Transverse colon (tissue), 4 donors: Measurements from ENCODE around the gene CNTNAP2. TPM values are rescaled to one million over a fixed set of nuclear protein-coding genes. Genes with fewer than 3 reads are reported as not detected.

Source experiments
- DNase-seq: peaks from one replicate; pipeline ENCODE4 v3.0.0-alpha.2; 2019
- H3K27ac ChIP-seq, 4 donors: fragments of 200-600 bp; sonication (generic); 2 replicates each; pipeline ENCODE4 v1.5.1; 2016 to 2018; ENCODE audit warnings: inconsistent platforms in 4 of 4
- H3K27me3 ChIP-seq: fragments of 200-600 bp; sonication (generic); 2 replicates; pipeline ENCODE4 v1.5.1; 2017; ENCODE audit warnings: inconsistent platforms
- H3K36me3 ChIP-seq, 4 donors: fragments of 200-600 bp; sonication (generic); 2 replicates each; pipeline ENCODE4 v1.5.1; 2017 to 2019; ENCODE audit warnings: inconsistent platforms in 4 of 4
- H3K4me1 ChIP-seq, 4 donors: fragments of 200-600 bp; sonication (generic); 2 replicates each; pipeline ENCODE4 v1.5.1; 2017 to 2020; ENCODE audit warnings: inconsistent platforms in 4 of 4
- H3K4me3 ChIP-seq, 4 donors: fragments of 200-600 bp; sonication (generic); 1 replicate in 1 of 4; 2 replicates in 3 of 4; pipeline versions ENCODE4 v1.5.1 to v1.6.1; 2017 to 2019; ENCODE audit warnings: inconsistent platforms in 4 of 4
- H3K9me3 ChIP-seq, 2 donors: fragments of 200-600 bp; sonication (generic); 2 replicates each; pipeline ENCODE4 v1.5.1; 2017 to 2019; ENCODE audit warnings: inconsistent platforms in 2 of 2
- EP300 ChIP-seq: sonication (generic); formaldehyde crosslinking; IDR thresholded peaks from one replicate; pipeline ENCODE4 v1.6.1; 2017; ENCODE audit warnings: antibody characterized with exemption, low read depth
- POLR2A ChIP-seq: fragments of 450-650 bp; IDR thresholded peaks from one replicate; pipeline ENCODE4 v1.6.1; 2016; ENCODE audit warnings: antibody characterized with exemption, mild to moderate bottlenecking, moderate library complexity
- POLR2AphosphoS5 ChIP-seq, 3 donors: sonication (generic); formaldehyde crosslinking; IDR thresholded peaks; one replicate each; pipeline ENCODE4 v1.6.1; 2016; ENCODE audit warnings: antibody characterized with exemption in 3 of 3
- WGBS, 2 donors: methylation state at CpG; one replicate each; pipeline ENCODE4 v1.1.5; 2018; ENCODE audit warnings: low coverage in 1 of 2; 5-methylcytosine and 5-hydroxymethylcytosine counted together
- in situ Hi-C, 4 donors: fragments of 200-750 bp; cut with MboI; loops; one replicate each; pipeline versions ENCODE4 v1.15.0 to v1.15.1; 2017; ENCODE audit warnings: low sequenced_read_pairs in 3 of 4, low pct_ligation_motif_present in 1 of 4, low pct_unique_long_range_greater_than_20kb in 1 of 4
- intact Hi-C: fragments of 100-400 bp; cut with DNase I; formaldehyde crosslinking; loops from one replicate; pipeline ENCODE4 v1.15.1; 2023; ENCODE audit warnings: low total_unique reads
- total RNA-seq, 4 donors: library from RNA; depleted of rRNA; stranded (reverse); fragments of >200 nt; gene quantifications; one replicate each; pipeline ENCODE4 v1.1.0, GENCODE V29; 2016
- TF ChIP-seq, protein P1 (sequence below), 5 experiments: fragments of 200-600 bp in 3 of 5; fragments of 450-650 bp in 2 of 5; sonication (generic) in 3 of 5; IDR thresholded peaks; 1 replicate in 2 of 5; 2 replicates in 3 of 5; pipeline ENCODE4 v1.5.1; 2016 to 2017; ENCODE audit warnings: antibody characterized with exemption in 5 of 5, inconsistent platforms in 3 of 5, mild to moderate bottlenecking in 2 of 5, moderate library complexity in 1 of 5

CNTNAP2 gene
- total RNA-seq, 4 donors from 2014 or later = 0.60 to 2.9 (median 2.4) TPM

DNA sequence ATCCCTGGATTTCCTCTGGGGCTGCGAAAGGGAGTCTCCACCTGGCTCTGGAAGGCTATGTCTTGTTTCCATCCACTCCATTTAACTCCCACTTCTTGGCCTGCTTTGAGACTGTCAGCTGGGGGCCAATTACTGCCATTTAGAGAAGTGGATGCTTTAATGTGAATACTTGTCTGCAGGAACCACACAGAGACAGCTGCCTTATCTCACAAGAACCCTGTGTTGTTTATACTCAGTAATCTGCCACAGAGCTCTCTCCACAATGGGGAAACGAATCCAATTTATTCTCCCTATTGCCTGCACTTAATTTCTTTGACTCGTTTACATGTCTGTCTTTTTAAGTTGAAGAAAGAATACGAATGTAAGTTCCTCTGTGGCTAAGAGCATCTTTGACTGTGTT lies 1687.0 kb downstream of the CNTNAP2 start:
- WGBS, 2 donors = 23 to 32% methylated on average over 4 of the region's 4 CpGs
- no peak for DNase-seq
- intact Hi-C loops = no loop called here
- Histone ChIP-seq H3K36me3 (no peaks in the 10 kb centered on the region), H3K27me3 (no peaks in the 10 kb centered on the region), H3K27ac (no peak overlapping the region), H3K9me3 (no peaks in the 10 kb centered on the region), H3K4me3 (no peak overlapping the region), H3K4me1 (no peaks in the 10 kb centered on the region)
- in situ Hi-C loops = no loop called here
- TF ChIP-seq POLR2A (no peak), POLR2AphosphoS5 (IDR thresholded peaks at IDR 0.05) (no peak), EP300 (no peak)
- TF ChIP-seq, protein P1, sequence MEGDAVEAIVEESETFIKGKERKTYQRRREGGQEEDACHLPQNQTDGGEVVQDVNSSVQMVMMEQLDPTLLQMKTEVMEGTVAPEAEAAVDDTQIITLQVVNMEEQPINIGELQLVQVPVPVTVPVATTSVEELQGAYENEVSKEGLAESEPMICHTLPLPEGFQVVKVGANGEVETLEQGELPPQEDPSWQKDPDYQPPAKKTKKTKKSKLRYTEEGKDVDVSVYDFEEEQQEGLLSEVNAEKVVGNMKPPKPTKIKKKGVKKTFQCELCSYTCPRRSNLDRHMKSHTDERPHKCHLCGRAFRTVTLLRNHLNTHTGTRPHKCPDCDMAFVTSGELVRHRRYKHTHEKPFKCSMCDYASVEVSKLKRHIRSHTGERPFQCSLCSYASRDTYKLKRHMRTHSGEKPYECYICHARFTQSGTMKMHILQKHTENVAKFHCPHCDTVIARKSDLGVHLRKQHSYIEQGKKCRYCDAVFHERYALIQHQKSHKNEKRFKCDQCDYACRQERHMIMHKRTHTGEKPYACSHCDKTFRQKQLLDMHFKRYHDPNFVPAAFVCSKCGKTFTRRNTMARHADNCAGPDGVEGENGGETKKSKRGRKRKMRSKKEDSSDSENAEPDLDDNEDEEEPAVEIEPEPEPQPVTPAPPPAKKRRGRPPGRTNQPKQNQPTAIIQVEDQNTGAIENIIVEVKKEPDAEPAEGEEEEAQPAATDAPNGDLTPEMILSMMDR (IDR thresholded peaks at IDR 0.05) = no peak

DNA sequence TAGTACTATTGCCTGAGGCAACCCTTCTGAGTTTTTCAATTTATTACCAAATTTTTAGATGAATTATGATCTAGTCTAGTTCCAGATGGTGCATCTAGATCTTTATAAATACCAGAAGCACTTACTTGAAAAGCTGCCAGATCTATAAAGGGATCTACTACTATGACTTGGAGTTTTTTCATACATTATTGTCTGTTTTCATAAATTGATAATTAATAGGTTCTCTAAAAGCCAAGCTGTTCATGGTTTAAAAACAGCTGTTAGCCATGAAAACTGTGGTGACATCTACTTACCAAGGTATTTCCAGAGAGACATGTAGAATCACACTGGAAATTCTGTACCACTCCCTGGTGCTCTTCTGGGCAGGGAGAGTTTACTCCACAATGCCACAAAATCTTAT lies 1687.4 kb downstream of the CNTNAP2 start:
- no peaks in the 10 kb centered on the region for H3K9me3 ChIP-seq
- in situ Hi-C loops = no loop called here
- H3K4me3 ChIP-seq = no peak overlapping the region
- no peaks in the 10 kb centered on the region for H3K4me1 ChIP-seq
- TF ChIP-seq POLR2A = no peak
- no peak for TF ChIP-seq POLR2AphosphoS5 (IDR thresholded peaks at IDR 0.05)
- TF ChIP-seq EP300 = no peak
- TF ChIP-seq, protein P1 (IDR thresholded peaks at IDR 0.05) = no peak
- H3K27ac ChIP-seq = no peak overlapping the region
- no peak for DNase-seq
- intact Hi-C loops = no loop called here
- no peaks in the 10 kb centered on the region for H3K27me3 ChIP-seq
- H3K36me3 ChIP-seq = no peaks in the 10 kb centered on the region

DNA sequence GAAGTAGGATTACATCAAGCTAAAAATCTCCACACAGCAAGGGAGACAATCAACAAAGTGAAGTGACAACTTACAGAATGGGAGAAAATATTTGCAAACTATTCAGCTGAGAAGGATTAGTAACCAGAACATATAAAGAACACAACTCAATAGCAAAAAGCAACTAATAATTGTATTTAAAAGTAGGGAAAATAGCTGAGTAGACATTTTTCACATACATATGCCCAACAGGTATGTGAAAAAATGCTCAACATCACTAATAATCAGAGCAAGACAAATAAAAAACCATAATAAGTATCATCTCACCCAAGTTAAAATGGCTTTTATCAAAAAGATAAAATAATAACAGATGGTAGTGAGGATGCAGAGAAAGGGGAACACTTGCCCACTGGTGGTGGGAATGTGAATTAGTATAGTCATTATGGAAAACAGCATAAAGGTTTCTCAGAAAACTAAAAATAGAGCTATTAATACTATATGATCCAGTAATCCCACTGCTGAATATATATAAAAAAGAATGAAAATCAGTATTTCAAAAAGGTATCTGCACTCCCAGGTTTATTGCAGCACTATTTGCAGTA lies 1689.5 kb downstream of the CNTNAP2 start:
- no peaks in the 10 kb centered on the region for H3K4me1 ChIP-seq
- in situ Hi-C loops (no loop called here), intact Hi-C loops (no loop called here)
- H3K27me3 ChIP-seq = no peaks in the 10 kb centered on the region
- no peaks in the 10 kb centered on the region for H3K36me3 ChIP-seq
- TF ChIP-seq POLR2AphosphoS5 (IDR thresholded peaks at IDR 0.05) (no peak), EP300 (no peak), POLR2A (no peak)
- TF ChIP-seq, protein P1 (IDR thresholded peaks at IDR 0.05) = no peak
- H3K4me3 ChIP-seq = no peak overlapping the region
- no peaks in the 10 kb centered on the region for H3K9me3 ChIP-seq
- no peak overlapping the region for H3K27ac ChIP-seq
- DNase-seq = no peak

DNA sequence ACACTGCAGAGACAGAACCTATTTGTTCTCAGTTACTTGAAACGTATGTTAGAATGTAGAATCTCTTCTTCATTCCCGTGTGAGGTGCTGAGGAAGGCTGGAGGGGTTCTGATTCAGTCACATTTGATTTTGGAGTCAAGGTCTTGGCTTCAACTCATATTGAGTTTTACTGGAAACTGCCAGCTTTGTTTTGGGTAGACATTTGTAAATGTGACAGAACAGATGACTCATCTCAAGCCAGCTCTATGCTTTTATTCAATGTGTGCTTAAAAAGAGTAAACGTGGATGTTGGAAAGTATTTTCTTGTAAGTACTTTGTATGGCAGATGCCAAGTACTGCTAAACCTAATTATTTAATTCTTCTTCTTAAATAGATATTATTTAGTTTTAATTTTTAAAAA lies 1693.2 kb downstream of the CNTNAP2 start:
- in situ Hi-C loops = no loop called here
- intact Hi-C loops = no loop called here
- no peaks in the 10 kb centered on the region for H3K27me3 ChIP-seq
- no peaks in the 10 kb centered on the region for H3K36me3 ChIP-seq
- DNase-seq = no peak
- TF ChIP-seq, protein P1 (IDR thresholded peaks at IDR 0.05) = no peak
- TF ChIP-seq POLR2A (no peak), EP300 (no peak), POLR2AphosphoS5 (IDR thresholded peaks at IDR 0.05) (no peak)
- WGBS, 2 donors = 52 to 62% methylated on average over 3 of the region's 3 CpGs
- no peak overlapping the region for H3K4me3 ChIP-seq
- H3K27ac ChIP-seq = no peak overlapping the region
- no peaks in the 10 kb centered on the region for H3K9me3 ChIP-seq
- H3K4me1 ChIP-seq = no peaks in the 10 kb centered on the region
